GM12874 (cell line): ENCODE measurements around the gene MCM7.

Source experiments
- TF ChIP-seq, protein P1 (sequence below): IDR thresholded peaks from 2 replicates; pipeline ENCODE4 v1.5.1; 2011; ENCODE audit warnings: low read depth, mild to moderate bottlenecking, control low read depth, low read length, moderate library complexity; ENCODE audit not compliant: insufficient read depth

Gene MCM7

DNA sequence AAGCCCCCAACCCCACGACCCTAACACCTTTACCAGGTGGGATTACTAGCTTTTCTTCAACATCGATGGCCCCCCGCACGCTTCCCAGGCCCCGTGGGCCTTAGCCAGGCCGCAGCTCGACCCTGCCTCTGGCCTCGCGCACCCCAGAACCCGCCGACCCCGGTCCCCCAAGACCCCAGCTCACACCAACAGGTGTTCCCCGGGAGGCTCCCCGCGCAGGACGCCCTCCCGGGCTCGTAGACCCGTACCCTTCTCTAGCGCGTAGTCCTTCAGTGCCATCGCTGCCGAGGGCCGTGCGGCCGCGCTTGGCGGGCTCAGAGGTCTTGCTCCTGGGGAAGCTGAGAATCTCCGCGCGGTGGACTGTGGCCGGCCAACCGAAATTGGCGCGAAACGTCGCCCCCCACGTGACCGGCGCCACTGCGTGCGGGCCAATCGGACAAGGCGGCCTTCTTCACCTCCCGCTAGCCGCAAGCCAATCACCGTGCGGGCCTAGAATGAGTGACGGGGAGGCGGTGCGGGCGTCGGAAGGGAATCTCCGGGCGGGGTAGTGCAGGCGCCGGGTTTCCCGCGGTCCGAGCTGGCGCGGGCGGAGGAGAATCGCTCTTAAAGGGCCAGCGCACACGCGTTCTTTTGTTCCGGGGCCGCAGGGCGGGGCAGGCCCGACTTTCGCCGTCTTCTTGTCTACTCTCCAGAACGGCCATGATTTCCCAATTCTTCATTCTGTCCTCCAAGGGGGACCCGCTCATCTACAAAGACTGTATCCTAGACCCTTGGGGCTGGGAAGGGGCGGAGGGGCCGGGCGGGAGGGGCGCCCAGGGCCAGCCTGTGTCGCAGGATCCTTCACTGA is at the start of gene MCM7, which contains the start of gene AP4M1:
TSS of gene MCM7 (minus strand) at position 382 of the 847 bp plus-strand sequence. CDS start at position 279, 103 bp downstream.
TSS of gene AP4M1 (plus strand) at position 628 of the 847 bp plus-strand sequence. CDS start at position 700, 72 bp downstream.
- TF ChIP-seq, protein P1, sequence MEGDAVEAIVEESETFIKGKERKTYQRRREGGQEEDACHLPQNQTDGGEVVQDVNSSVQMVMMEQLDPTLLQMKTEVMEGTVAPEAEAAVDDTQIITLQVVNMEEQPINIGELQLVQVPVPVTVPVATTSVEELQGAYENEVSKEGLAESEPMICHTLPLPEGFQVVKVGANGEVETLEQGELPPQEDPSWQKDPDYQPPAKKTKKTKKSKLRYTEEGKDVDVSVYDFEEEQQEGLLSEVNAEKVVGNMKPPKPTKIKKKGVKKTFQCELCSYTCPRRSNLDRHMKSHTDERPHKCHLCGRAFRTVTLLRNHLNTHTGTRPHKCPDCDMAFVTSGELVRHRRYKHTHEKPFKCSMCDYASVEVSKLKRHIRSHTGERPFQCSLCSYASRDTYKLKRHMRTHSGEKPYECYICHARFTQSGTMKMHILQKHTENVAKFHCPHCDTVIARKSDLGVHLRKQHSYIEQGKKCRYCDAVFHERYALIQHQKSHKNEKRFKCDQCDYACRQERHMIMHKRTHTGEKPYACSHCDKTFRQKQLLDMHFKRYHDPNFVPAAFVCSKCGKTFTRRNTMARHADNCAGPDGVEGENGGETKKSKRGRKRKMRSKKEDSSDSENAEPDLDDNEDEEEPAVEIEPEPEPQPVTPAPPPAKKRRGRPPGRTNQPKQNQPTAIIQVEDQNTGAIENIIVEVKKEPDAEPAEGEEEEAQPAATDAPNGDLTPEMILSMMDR = no peak

DNA sequence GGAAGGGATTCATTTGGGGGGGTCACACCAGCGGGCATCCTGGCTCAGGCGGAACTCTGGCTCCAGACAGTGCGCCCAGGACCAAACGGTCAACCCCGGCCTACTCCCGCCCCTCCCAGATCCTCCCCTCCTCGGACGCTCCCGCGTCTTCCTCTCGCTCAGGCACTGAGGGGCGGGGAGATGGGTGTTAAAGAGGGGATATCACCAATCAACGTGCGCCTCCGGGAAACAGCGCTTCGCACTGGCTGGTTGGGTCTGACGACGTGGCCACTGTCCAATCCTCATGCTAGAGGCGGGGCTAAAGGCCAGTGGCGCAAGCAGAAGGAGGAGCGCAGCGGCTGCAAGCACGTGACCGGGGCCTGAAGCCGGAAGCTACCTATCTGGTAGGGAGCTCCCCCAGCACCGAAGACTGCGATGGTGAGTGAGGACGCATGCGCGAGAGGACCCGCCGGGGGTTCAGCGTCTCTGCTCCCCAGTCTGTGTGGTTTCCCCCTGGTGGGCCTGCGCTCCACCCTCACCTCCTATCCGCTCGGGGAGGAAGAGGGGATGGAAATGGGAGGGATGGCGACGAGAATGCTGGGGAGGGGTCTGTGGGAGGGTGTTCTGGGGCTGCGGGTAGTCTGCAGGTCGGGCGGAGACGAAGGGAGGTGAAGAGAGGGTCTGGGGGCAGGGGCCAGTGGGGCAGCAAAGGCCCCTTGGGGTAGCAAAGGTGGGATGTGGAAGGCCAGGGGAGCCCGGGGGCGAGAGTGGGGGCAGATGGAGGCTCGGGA is 47.5 kb upstream of the MCM7 start, which contains the start of gene LAMTOR4:
TSS of gene LAMTOR4 (plus strand) at position 360 of the 770 bp plus-strand sequence. CDS start at position 415, 55 bp downstream.
- TF ChIP-seq, protein P1 = no peak

DNA sequence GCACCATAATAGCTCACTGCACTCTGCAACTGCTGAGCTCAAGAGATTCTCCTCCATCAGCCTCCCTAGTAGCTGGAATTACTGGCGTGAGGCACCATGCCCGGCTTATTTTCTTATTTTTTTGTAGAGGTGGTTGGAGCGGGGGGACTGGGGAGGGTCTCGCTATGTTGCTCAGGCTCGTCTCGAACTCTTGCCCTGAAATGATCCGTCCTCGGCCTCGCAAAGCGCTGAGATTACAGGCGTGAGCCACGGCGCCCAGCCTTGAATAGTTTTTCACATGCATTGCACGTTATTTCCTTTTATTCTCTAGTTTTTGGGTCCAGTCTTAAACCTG is 47.0 kb upstream of the MCM7 start:
- TF ChIP-seq, protein P1 = no peak

DNA sequence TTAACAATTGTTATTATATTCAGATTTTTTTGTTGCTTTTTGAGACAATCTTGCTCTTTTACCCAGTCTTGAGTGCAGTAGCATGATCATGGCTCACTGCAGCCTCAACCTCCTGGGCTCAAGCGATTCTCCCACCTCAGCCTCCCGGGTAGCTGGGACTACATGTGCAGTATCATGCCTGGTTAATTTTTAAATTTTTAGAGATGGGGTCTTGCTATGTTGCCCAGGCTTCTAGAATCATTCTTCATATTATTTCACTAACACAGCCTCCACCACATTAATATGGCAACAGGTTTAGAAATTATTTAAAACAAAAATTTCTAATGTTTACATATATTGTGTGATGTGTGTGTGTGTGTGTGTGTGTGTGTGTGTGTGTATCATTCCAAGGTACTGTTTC is 46.1 kb upstream of the MCM7 start:
- TF ChIP-seq, protein P1 = no peak

DNA sequence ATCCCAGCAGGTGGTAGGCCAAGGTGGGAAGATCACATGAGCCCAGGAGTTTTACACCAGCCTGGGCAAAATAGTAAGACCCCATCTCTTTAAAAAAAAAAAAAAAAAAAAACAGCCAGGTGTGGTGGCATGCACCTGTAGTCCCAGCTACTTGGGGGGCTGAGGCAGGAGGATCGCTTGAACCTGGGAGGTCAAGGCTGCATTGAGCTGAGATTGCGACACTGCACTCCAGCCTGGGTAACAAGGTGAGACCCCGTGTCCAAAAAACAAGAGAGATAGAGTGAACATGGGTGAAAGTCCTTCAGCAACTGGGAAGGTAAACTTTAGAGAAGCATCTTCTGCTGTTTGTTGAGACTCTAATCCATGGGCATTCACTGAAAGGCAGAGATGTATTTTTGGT is 41.3 kb upstream of the MCM7 start:
- TF ChIP-seq, protein P1 = no peak

DNA sequence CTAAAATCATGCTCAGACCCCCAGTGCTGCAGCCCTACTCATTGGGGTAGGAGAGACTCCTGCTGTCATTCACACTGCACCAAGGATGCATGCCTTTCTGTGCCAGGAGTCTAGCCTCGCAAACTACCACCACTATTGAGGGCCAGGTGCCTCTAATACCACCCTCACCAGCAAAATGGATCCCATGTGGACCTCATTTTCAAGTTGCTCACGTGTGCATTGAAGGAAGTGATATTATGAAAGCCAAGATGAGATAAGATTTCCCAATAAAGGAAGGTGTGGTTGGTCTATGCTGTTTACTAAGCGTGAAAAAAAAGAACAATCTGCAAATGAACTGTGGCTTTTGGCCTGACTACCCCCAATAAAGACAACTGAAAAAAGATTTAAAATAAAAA is 40.4 kb upstream of the MCM7 start:
- TF ChIP-seq, protein P1 = no peak
